Smooth muscle cell (in vitro differentiated cells): ENCODE data around the gene PANX1. TPM values are rescaled to one million over a fixed set of nuclear protein-coding genes. Genes with fewer than 3 reads are reported as not detected.

Experiments used
- DNase-seq: peaks from one replicate; lab custom pipeline; 2025; ENCODE audit not compliant: unreplicated experiment; lab: John Stamatoyannopoulos, UW
- H2AFZ ChIP-seq: fragments of 200-600 bp; sonication (generic); 2 replicates; pipeline ENCODE4 v1.6.0; 2016; ENCODE audit warnings: antibody characterized with exemption, low read depth, mild to moderate bottlenecking
- H3F3A ChIP-seq: fragments of 200-600 bp; sonication (generic); 2 replicates; pipeline ENCODE4 v1.6.0; 2017; ENCODE audit warnings: antibody characterized with exemption, low read depth
- H3K27ac ChIP-seq: fragments of 200-600 bp; sonication (generic); 2 replicates; pipeline ENCODE4 v1.5.1; 2016; ENCODE audit warnings: low read depth, mild to moderate bottlenecking
- H3K27me3 ChIP-seq: fragments of 200-600 bp; sonication (generic); 2 replicates; pipeline ENCODE4 v1.6.1; 2016; ENCODE audit warnings: low read depth, mild to moderate bottlenecking
- H3K36me3 ChIP-seq: fragments of 200-600 bp; sonication (generic); 2 replicates; pipeline ENCODE4 v1.5.1; 2016; ENCODE audit warnings: low read depth
- H3K4me1 ChIP-seq: fragments of 200-600 bp; sonication (generic); 2 replicates; pipeline ENCODE4 v1.5.1; 2016; ENCODE audit warnings: low read depth
- H3K4me2 ChIP-seq: fragments of 200-600 bp; sonication (generic); 2 replicates; pipeline ENCODE4 v1.6.0; 2016; ENCODE audit warnings: mild to moderate bottlenecking
- H3K4me3 ChIP-seq: fragments of 200-600 bp; sonication (generic); 2 replicates; pipeline ENCODE4 v1.5.1; 2016; ENCODE audit warnings: mild to moderate bottlenecking
- H3K79me2 ChIP-seq: fragments of 200-600 bp; sonication (generic); 2 replicates; pipeline ENCODE4 v1.6.0; 2016; ENCODE audit warnings: low read depth, mild to moderate bottlenecking
- H3K9ac ChIP-seq: fragments of 200-600 bp; sonication (generic); 2 replicates; pipeline ENCODE4 v1.6.0; 2016; ENCODE audit warnings: low read depth
- H3K9me3 ChIP-seq: fragments of 200-600 bp; sonication (generic); replicated peaks from 2 replicates; pipeline ENCODE4 v1.5.1; 2016; ENCODE audit warnings: low read depth
- H4K20me1 ChIP-seq: fragments of 200-600 bp; sonication (generic); 2 replicates; pipeline ENCODE4 v1.6.0; 2016; ENCODE audit warnings: low read depth
- WGBS: methylation state at CpG from one replicate; pipeline ENCODE4 v1.1.7; 2016; ENCODE audit warnings: low lambda C conversion rate; 5-methylcytosine and 5-hydroxymethylcytosine counted together
- polyA plus RNA-seq: library from polyadenylated mRNA; unstranded; fragments of >200 nt; fragmentation: Nextera tagmentation; extraction: Ambion mirVana; gene quantifications from 2 replicates; pipeline ENCODE4 v1.2.1, GENCODE V29; 2016
- total RNA-seq: library from RNA; depleted of rRNA; stranded (reverse); fragments of >200 nt; gene quantifications from 2 replicates; pipeline ENCODE4 v1.2.3, GENCODE V29; 2014
- TF ChIP-seq, protein P1 (sequence below): fragments of 200-600 bp; sonication (generic); IDR thresholded peaks from 2 replicates; pipeline ENCODE4 v1.5.1; 2017; ENCODE audit warnings: borderline replicate concordance, mild to moderate bottlenecking, antibody characterized with exemption; ENCODE audit not compliant: insufficient read depth, poor library complexity, severe bottlenecking

PANX1 gene
- total and polyA plus RNA-seq, 2 experiments from 2014 or later: 32.2 to 81.2 TPM

DNA sequence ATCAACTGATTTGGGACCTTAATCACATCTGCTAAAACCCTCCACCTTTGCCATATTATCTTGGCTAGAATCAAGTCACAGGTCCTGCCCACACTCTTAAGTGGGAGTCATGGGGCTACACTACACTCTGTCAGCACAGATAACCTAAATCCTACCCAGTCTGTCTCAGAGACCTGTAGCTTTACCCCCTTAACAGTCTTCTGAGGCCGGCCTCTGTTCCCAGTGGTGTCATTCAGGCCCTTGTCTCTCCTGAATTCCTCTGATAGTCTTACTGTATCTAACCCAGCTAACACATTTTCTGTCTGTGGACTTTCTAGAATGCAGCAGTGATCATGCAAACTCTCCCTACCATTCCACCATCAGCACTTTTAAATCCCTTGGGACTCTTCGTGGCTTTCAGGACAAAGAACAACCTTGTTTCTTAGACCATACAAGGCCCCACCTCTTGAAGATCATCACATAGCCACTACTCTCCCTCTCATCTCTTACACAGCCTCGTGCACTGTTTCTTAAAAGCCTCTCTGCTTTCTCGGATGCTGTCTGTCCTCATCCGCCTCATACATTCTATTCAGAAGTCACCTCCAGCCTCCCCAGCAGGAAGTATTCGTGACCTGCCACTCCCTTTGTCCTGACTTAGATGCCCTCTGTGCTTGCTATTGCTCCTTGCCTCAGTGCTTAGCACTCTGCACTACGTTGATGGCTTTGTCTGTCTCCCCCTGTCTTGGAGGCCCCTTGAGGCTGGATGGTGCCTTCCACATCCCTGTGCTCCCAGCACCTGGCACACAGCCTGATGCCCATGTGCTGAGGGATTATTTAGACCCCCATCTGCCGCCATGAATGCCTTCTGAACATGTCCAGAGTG is 57.9 kb downstream of the PANX1 start:
- Histone ChIP-seq H3K79me2 (no peaks in the 10 kb centered on the region), H3F3A (no peaks in the 10 kb centered on the region), H3K27ac (peak overlapping the region; percentile 78), H3K4me2 (peak overlapping the region; percentile 51), H3K27me3 (no peaks in the 10 kb centered on the region), H3K36me3 (no peaks in the 10 kb centered on the region), H2AFZ (no peak overlapping the region), H3K4me3 (no peak overlapping the region), H4K20me1 (peaks cover 23% of the 10 kb centered on the region), H3K9me3 (no peaks in the 10 kb centered on the region), H3K9ac (no peak overlapping the region), H3K4me1 (peaks cover 9% of the 10 kb centered on the region)
- no peak for DNase-seq
- TF ChIP-seq, protein P1, sequence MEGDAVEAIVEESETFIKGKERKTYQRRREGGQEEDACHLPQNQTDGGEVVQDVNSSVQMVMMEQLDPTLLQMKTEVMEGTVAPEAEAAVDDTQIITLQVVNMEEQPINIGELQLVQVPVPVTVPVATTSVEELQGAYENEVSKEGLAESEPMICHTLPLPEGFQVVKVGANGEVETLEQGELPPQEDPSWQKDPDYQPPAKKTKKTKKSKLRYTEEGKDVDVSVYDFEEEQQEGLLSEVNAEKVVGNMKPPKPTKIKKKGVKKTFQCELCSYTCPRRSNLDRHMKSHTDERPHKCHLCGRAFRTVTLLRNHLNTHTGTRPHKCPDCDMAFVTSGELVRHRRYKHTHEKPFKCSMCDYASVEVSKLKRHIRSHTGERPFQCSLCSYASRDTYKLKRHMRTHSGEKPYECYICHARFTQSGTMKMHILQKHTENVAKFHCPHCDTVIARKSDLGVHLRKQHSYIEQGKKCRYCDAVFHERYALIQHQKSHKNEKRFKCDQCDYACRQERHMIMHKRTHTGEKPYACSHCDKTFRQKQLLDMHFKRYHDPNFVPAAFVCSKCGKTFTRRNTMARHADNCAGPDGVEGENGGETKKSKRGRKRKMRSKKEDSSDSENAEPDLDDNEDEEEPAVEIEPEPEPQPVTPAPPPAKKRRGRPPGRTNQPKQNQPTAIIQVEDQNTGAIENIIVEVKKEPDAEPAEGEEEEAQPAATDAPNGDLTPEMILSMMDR: no peak
- WGBS: 94% methylated on average over 8 of the region's 8 CpGs

DNA sequence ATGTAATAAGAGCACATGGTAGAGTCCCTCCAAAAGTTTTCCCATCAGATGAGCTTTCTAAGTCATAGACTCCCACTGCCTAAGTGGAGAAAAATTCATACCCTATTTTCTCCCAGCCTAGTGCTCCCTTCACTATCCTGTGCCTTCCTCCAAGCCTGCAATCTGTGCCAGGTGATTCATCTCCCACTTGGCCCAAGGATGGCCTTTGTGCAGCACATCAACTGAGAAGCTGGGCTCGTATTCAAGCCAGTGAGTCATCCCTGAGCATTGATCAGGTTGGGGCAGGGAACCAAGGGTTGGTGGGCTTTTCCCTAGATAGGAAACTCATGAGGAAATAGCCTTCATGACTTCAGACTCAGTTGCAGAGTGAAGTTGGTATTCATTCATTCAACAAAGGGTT is 64.6 kb downstream of the PANX1 start:
- H4K20me1 ChIP-seq: no peaks in the 10 kb centered on the region
- H3K79me2 ChIP-seq: no peaks in the 10 kb centered on the region
- no peak overlapping the region for H3K4me3 ChIP-seq
- H3K4me2 ChIP-seq: no peak overlapping the region
- DNase-seq: no peak
- H3K27ac ChIP-seq: no peak overlapping the region
- H3K9me3 ChIP-seq: no peaks in the 10 kb centered on the region
- H3K36me3 ChIP-seq: no peaks in the 10 kb centered on the region
- no peaks in the 10 kb centered on the region for H3K4me1 ChIP-seq
- no peak overlapping the region for H2AFZ ChIP-seq
- H3K27me3 ChIP-seq: no peaks in the 10 kb centered on the region
- no peak overlapping the region for H3K9ac ChIP-seq
- TF ChIP-seq, protein P1: no peak
- 65% methylated on average over 1 of the region's 1 CpG for WGBS
- H3F3A ChIP-seq: no peaks in the 10 kb centered on the region

DNA sequence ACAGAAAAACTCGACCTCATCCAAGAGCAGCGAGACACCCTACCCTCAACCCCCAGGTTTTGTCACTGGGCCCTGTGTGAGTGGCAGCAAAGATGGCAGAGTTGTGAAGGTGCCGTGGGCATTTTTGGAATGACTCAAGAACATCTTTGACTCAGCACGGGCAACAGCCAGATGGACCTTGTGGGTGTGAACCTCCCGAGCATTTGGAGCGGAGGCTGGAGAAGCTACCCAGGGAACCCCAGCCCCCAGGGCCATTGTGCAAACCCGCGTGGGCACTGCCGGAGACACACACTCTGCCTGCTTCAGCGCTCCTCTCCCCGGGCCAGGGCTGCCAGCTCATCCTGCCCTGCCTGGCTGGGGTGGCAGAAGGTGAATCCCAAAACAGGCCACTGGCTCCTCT is 66.1 kb downstream of the PANX1 start:
- no peak overlapping the region for H3K9ac ChIP-seq
- no peaks in the 10 kb centered on the region for H3K4me1 ChIP-seq
- no peaks in the 10 kb centered on the region for H3K79me2 ChIP-seq
- no peak for DNase-seq
- TF ChIP-seq, protein P1: no peak
- H2AFZ ChIP-seq: no peak overlapping the region
- WGBS: 90% methylated on average over 11 of the region's 11 CpGs
- H3K4me2 ChIP-seq: no peak overlapping the region
- no peaks in the 10 kb centered on the region for H4K20me1 ChIP-seq
- H3K27ac ChIP-seq: no peak overlapping the region
- no peaks in the 10 kb centered on the region for H3K27me3 ChIP-seq
- H3K4me3 ChIP-seq: no peak overlapping the region
- H3K9me3 ChIP-seq: no peaks in the 10 kb centered on the region
- H3F3A ChIP-seq: no peaks in the 10 kb centered on the region
- H3K36me3 ChIP-seq: no peaks in the 10 kb centered on the region

DNA sequence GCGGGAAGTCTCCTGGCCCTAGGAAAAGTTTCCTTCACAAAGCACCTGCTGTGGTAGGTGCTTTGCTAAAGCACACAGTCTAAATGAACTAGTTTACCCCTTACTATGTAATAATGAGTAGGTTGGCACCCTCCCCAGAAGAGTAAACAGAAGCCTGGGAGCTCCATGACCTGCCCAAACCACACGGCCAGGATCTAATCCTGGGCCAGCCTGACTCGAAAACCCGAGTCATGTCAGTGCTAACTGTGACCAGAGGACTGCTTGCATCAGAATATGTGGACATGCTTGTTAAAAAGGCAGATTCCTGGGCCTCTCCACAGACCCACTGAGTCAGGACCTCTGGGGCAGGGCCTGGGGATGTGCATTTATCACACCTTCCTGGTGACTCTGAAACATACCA is 67.7 kb downstream of the PANX1 start:
- H3K9me3 ChIP-seq: no peaks in the 10 kb centered on the region
- TF ChIP-seq, protein P1: no peak
- no peaks in the 10 kb centered on the region for H3K27me3 ChIP-seq
- no peak overlapping the region for H3K27ac ChIP-seq
- H4K20me1 ChIP-seq: no peaks in the 10 kb centered on the region
- no peaks in the 10 kb centered on the region for H3K4me1 ChIP-seq
- H3K36me3 ChIP-seq: no peaks in the 10 kb centered on the region
- H3K9ac ChIP-seq: no peak overlapping the region
- H3K4me3 ChIP-seq: no peak overlapping the region
- no peaks in the 10 kb centered on the region for H3K79me2 ChIP-seq
- no peak overlapping the region for H3K4me2 ChIP-seq
- 88% methylated on average over 4 of the region's 4 CpGs for whole genome bisulfite sequencing
- H2AFZ ChIP-seq: no peak overlapping the region
- no peak for DNase-seq
- no peaks in the 10 kb centered on the region for H3F3A ChIP-seq
